Keratinocyte (primary cell): ENCODE data around the gene NUDT3. TPM values are rescaled to one million over a fixed set of nuclear protein-coding genes. Genes with fewer than 3 reads are reported as not detected.

ENCODE experiments used
- DNase-seq: peaks from one replicate; pipeline ENCODE4 v3.0.0-alpha.2; 2011; ENCODE audit warnings: low read depth, missing footprints, low spot score
- FAIRE-seq: peaks from 2 replicates; lab custom pipeline; 2011; peaks lifted over from hg19 to GRCh38; lab: Jason Lieb, UNC
- H2AFZ ChIP-seq: 2 replicates; pipeline ENCODE4 v1.6.0; 2012; ENCODE audit warnings: low read length, control low read depth, inconsistent platforms; ENCODE audit not compliant: control insufficient read depth
- H3K27ac ChIP-seq: 2 replicates; pipeline ENCODE4 v1.5.1; 2011; ENCODE audit warnings: low read length; ENCODE audit not compliant: control insufficient read depth, insufficient read depth
- H3K27me3 ChIP-seq: 3 replicates; pipeline ENCODE4 v1.6.0; 2011; ENCODE audit warnings: low read length; ENCODE audit not compliant: control insufficient read depth, insufficient read depth; ENCODE audit errors: extremely low read depth
- H3K36me3 ChIP-seq, 2 experiments: 2 replicates in 1 of 2; 3 replicates in 1 of 2; pipeline ENCODE4 v1.5.1; 2011; ENCODE audit warnings: low read length in 2 of 2, mild to moderate bottlenecking in 1 of 2; ENCODE audit not compliant: control insufficient read depth in 2 of 2, insufficient read depth in 2 of 2; ENCODE audit errors: extremely low read depth in 1 of 2
- H3K4me1 ChIP-seq: 3 replicates; pipeline ENCODE4 v1.5.1; 2011; ENCODE audit warnings: low read length; ENCODE audit not compliant: control insufficient read depth, insufficient read depth; ENCODE audit errors: extremely low read depth
- H3K4me2 ChIP-seq: 3 replicates; pipeline ENCODE4 v1.6.0; 2011; ENCODE audit warnings: low read depth, low read length; ENCODE audit not compliant: control insufficient read depth, insufficient read depth; ENCODE audit errors: extremely low read depth
- H3K4me3 ChIP-seq, 3 experiments: fragments of 200-600 bp in 1 of 3; sonication (generic) in 1 of 3; 2 replicates in 2 of 3; 3 replicates in 1 of 3; pipeline ENCODE4 v1.5.1; 2011 to 2016; ENCODE audit warnings: low read length in 3 of 3, mild to moderate bottlenecking in 3 of 3, control low read depth in 2 of 3, inconsistent platforms in 1 of 3, low read depth in 1 of 3, mixed read lengths in 1 of 3, mixed run types in 1 of 3, moderate library complexity in 1 of 3; ENCODE audit not compliant: control insufficient read depth in 2 of 3, insufficient read depth in 2 of 3; ENCODE audit errors: extremely low read depth in 1 of 3
- H3K79me2 ChIP-seq: 2 replicates; pipeline ENCODE4 v1.6.0; 2012; ENCODE audit warnings: low read length; ENCODE audit not compliant: control insufficient read depth, insufficient read depth
- H3K9ac ChIP-seq: 3 replicates; pipeline ENCODE4 v1.6.0; 2011; ENCODE audit warnings: low read length; ENCODE audit not compliant: control insufficient read depth, insufficient read depth; ENCODE audit errors: extremely low read depth
- H3K9me1 ChIP-seq: 3 replicates; pipeline ENCODE4 v1.6.0; 2011; ENCODE audit warnings: low read length; ENCODE audit not compliant: control insufficient read depth, insufficient read depth; ENCODE audit errors: extremely low read depth
- H3K9me3 ChIP-seq: 2 replicates; pipeline ENCODE4 v1.5.1; 2012; ENCODE audit warnings: low read depth, low read length; ENCODE audit not compliant: control insufficient read depth
- H4K20me1 ChIP-seq: 3 replicates; pipeline ENCODE4 v1.6.0; 2011; ENCODE audit warnings: low read length; ENCODE audit not compliant: control insufficient read depth, insufficient read depth; ENCODE audit errors: extremely low read depth
- CTCF ChIP-seq, 3 experiments: IDR thresholded peaks in 1 of 3; conservative IDR thresholded peaks in 1 of 3; optimal IDR thresholded peaks in 1 of 3; 2 replicates in 2 of 3; 3 replicates in 1 of 3; pipeline versions ENCODE3 to v1.5.1; 2011; ENCODE audit warnings: low read length in 3 of 3, mild to moderate bottlenecking in 3 of 3, moderate library complexity in 2 of 3, control low read depth in 1 of 3, inconsistent platforms in 1 of 3; ENCODE audit not compliant: insufficient read depth in 2 of 3; ENCODE audit errors: extremely low read depth in 1 of 3
- EZH2 ChIP-seq: IDR thresholded peaks from one replicate; pipeline ENCODE4 v1.6.1; 2012; ENCODE audit warnings: inconsistent platforms, mild to moderate bottlenecking, low read length, moderate library complexity
- dilution Hi-C: fragments of 300-500 bp; cut with MboI; formaldehyde crosslinking; loops from one replicate; pipeline ENCODE4 v1.7.0; 2020; ENCODE audit warnings: low sequenced_read_pairs; ENCODE audit not compliant: extremely low pct_ligation_motif_present
- polyA plus RNA-seq, 5 experiments: library from polyadenylated mRNA; depleted of rRNA in 3 of 5; stranded (reverse) in 3 of 5; stranded (forward) in 1 of 5; unstranded in 1 of 5; fragments of >200 nt; gene quantifications; 1 replicate in 1 of 5; 2 replicates in 3 of 5; 3 replicates in 1 of 5; pipeline versions ENCODE4 v1.2.1 to v1.2.3, GENCODE V29; 2011 to 2012; ENCODE audit warnings: missing spikeins in 2 of 5, low read depth in 1 of 5, low replicate concordance in 1 of 5

The NUDT3 gene
- polyA plus RNA-seq, 1 donor (not counting 4 experiments of a cell fraction or from before 2014, with no cell fraction given), result 16.5 TPM

DNA sequence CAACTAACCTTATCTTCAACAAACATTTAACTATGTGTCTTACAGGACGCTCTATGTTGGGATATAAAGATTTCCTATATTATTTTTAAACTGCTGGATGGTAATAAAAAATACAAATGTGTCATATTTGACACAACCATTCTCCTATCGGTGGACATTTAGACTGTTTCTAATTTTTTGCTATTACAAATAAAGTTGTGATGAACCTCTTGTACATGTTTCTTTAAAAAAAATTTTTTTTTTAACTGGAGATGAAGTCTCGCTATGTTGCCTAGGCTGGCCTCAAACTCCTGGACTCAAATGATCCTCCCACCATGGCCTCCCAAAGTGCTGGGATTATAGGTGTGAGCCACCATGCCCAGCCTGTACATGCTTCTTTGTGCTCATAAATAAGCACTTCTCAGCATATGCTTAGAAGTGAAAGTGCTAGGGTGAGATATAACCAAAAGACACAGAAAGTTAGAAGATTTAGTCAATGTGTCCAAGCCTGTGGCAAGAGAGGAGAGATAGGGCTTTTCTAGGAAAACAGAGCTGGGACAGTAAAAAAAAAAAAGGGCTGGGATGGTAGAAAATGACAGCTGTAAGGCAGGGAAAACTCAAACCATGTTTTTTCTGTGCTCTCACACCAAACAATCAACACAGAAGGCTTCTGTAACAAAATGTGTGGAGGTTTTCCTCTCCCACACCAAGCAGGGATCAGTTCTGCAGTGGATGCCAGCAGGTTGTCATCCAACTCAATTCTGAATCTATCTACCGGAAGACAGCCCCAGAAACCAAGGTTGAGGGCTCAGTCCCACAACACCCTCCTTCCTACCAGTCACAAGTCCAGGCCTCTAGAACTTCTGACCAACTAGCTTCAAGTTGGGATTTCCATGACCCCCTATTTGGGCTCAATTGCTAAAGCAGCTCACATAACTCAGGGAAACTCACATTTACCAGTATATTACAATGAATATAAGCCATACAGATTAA lies 73.7 kb downstream of the NUDT3 start:
- Histone ChIP-seq H3K36me3 (no peaks in the 10 kb centered on the region), H3K4me1 (peaks cover 7% of the 10 kb centered on the region), H3K4me3 (no peak overlapping the region), H3K9me1 (no peaks in the 10 kb centered on the region), H3K79me2 (peaks cover 21% of the 10 kb centered on the region), H3K9ac (no peak overlapping the region), H3K27me3 (no peaks in the 10 kb centered on the region), H3K9me3 (no peaks in the 10 kb centered on the region), H2AFZ (no peak overlapping the region), H3K4me2 (no peak overlapping the region), H3K27ac (no peak overlapping the region), H4K20me1 (peaks cover 2% of the 10 kb centered on the region)
- FAIRE-seq (no peak), DNase-seq (no peak)
- dilution Hi-C loops, result no loop called here
- TF ChIP-seq EZH2 (no peak), CTCF (optimal IDR thresholded peaks at IDR 0.05 in 1 of 3, IDR thresholded peaks at IDR 0.05 in 1 of 3, conservative IDR thresholded peaks at IDR 0.05 in 1 of 3; ENCODE audit: extremely low read depth in 1 of 3, insufficient read depth in 2 of 3, low read length in 3 of 3) (no peak)

- Histone ChIP-seq H3K27ac (no peak overlapping the region), H3K4me2 (no peak overlapping the region)
These were observed 74.5 kb downstream of the NUDT3 start for GRCh38 chr6:34317882-34318498.

More at GRCh38 chr6:34317882-34318498, 74.5 kb downstream of the NUDT3 start:
- H3K4me1 ChIP-seq, result peaks cover 7% of the 10 kb centered on the region
- H3K4me3 ChIP-seq, result no peak overlapping the region
- H3K9ac ChIP-seq, result no peak overlapping the region
- TF ChIP-seq CTCF (optimal IDR thresholded peaks at IDR 0.05 in 1 of 3, IDR thresholded peaks at IDR 0.05 in 1 of 3, conservative IDR thresholded peaks at IDR 0.05 in 1 of 3; ENCODE audit: extremely low read depth in 1 of 3, insufficient read depth in 2 of 3, low read length in 3 of 3) (no peak), EZH2 (no peak)
- no peaks in the 10 kb centered on the region for H3K9me1 ChIP-seq
- H3K9me3 ChIP-seq, result no peaks in the 10 kb centered on the region
- H3K27me3 ChIP-seq, result no peaks in the 10 kb centered on the region
- peaks cover 2% of the 10 kb centered on the region for H4K20me1 ChIP-seq
- H3K79me2 ChIP-seq, result peaks cover 23% of the 10 kb centered on the region
- H2AFZ ChIP-seq, result no peak overlapping the region
- FAIRE-seq (no peak), DNase-seq (no peak)
- H3K36me3 ChIP-seq, result no peaks in the 10 kb centered on the region
- dilution Hi-C loops, result no loop called here
